Measurements from ENCODE around the gene NELL1.

NELL1 gene

GRCh38 chr11:20668844-20669819, at the start of gene NELL1:
Gene NELL1, plus strand, starts transcription at chr11:20669586.
- no peak for DNase-seq
- TF ChIP-seq CTCF (IDR thresholded peaks at IDR 0.05; ENCODE audit: low read depth, low read length, missing control alignments) = no peak
- Histone ChIP-seq H3K27me3 (replicated peaks) (peaks cover 39% of the 10 kb centered on the region), H3K27ac (no peak within 1 kb of the TSS), H3K4me3 (ENCODE audit: low read depth, low read length) (no peak within 1 kb of the TSS), H3K36me3 (replicated peaks) (no peaks in the 10 kb centered on the region)
- in situ Hi-C loops (cut with HindIII; ENCODE audit: low pct_ligation_motif_present, low sequenced_read_pairs) = no loop called here

GRCh38 chr11:20620988-20621387, 48.4 kb upstream of the NELL1 start:
- DNase-seq = no peak
- Histone ChIP-seq H3K27me3 (replicated peaks) (no peaks in the 10 kb centered on the region), H3K4me3 (ENCODE audit: low read depth, low read length) (no peak overlapping the region), H3K27ac (no peak overlapping the region), H3K36me3 (replicated peaks) (no peaks in the 10 kb centered on the region)
- in situ Hi-C loops (cut with HindIII; ENCODE audit: low pct_ligation_motif_present, low sequenced_read_pairs) = no loop called here
- no peak for TF ChIP-seq CTCF (IDR thresholded peaks at IDR 0.05; ENCODE audit: low read depth, low read length, missing control alignments)

GRCh38 chr11:20621679-20622078, 47.7 kb upstream of the NELL1 start:
- in situ Hi-C loops (cut with HindIII; ENCODE audit: low pct_ligation_motif_present, low sequenced_read_pairs) = no loop called here
- no peak for TF ChIP-seq CTCF (IDR thresholded peaks at IDR 0.05; ENCODE audit: low read depth, low read length, missing control alignments)
- DNase-seq = no peak
- H3K36me3 ChIP-seq (replicated peaks) = no peaks in the 10 kb centered on the region
- H3K27ac ChIP-seq = no peak overlapping the region
- no peak overlapping the region for H3K4me3 ChIP-seq (ENCODE audit: low read depth, low read length)
- no peaks in the 10 kb centered on the region for H3K27me3 ChIP-seq (replicated peaks)

GRCh38 chr11:20623252-20623651, 46.1 kb upstream of the NELL1 start:
- no peak overlapping the region for H3K4me3 ChIP-seq (ENCODE audit: low read depth, low read length)
- in situ Hi-C loops (cut with HindIII; ENCODE audit: low pct_ligation_motif_present, low sequenced_read_pairs) = no loop called here
- H3K27ac ChIP-seq = no peak overlapping the region

GRCh38 chr11:20626279-20626678, 43.1 kb upstream of the NELL1 start:
- TF ChIP-seq CTCF (IDR thresholded peaks at IDR 0.05; ENCODE audit: low read depth, low read length, missing control alignments) = no peak
- in situ Hi-C loops (cut with HindIII; ENCODE audit: low pct_ligation_motif_present, low sequenced_read_pairs) = no loop called here
- Histone ChIP-seq H3K27me3 (replicated peaks) (no peaks in the 10 kb centered on the region), H3K4me3 (ENCODE audit: low read depth, low read length) (no peak overlapping the region), H3K27ac (no peak overlapping the region), H3K36me3 (replicated peaks) (no peaks in the 10 kb centered on the region)
- no peak for DNase-seq

More at GRCh38 chr11:20623252-20623651, 46.1 kb upstream of the NELL1 start:
- Histone ChIP-seq H3K36me3 (replicated peaks) (no peaks in the 10 kb centered on the region), H3K27me3 (replicated peaks) (no peaks in the 10 kb centered on the region)
- TF ChIP-seq CTCF (IDR thresholded peaks at IDR 0.05; ENCODE audit: low read depth, low read length, missing control alignments) = no peak
- no peak for DNase-seq

All from brain microvascular endothelial cell (primary cell).